Measurements from ENCODE around the gene ZNF668.
A peak's percentile ranks its signal among the peaks of the same experiment; 100 is the strongest.

Gene ZNF668

DNA sequence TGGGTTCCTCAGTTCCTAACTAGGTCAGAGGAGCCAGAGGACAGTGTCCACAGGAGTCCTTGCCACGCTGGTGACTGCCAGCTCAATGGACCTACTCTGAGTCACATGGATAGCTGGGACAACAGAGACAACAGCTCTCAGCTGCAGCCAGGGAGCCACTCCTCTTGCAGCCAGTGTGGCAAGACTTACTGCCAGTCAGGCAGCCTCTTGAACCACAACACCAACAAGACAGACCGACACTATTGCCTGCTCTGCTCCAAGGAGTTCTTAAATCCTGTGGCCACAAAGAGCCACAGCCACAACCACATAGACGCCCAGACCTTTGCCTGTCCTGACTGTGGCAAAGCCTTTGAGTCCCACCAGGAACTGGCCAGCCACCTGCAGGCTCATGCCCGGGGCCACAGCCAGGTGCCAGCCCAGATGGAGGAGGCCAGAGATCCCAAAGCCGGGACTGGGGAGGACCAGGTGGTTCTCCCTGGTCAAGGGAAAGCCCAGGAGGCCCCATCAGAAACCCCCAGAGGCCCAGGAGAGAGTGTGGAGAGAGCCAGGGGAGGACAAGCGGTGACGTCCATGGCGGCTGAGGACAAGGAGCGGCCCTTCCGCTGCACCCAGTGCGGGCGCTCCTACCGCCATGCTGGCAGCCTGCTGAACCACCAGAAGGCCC lies 6.8 kb upstream of the ZNF668 start:
- no peak for DNase-seq

DNA sequence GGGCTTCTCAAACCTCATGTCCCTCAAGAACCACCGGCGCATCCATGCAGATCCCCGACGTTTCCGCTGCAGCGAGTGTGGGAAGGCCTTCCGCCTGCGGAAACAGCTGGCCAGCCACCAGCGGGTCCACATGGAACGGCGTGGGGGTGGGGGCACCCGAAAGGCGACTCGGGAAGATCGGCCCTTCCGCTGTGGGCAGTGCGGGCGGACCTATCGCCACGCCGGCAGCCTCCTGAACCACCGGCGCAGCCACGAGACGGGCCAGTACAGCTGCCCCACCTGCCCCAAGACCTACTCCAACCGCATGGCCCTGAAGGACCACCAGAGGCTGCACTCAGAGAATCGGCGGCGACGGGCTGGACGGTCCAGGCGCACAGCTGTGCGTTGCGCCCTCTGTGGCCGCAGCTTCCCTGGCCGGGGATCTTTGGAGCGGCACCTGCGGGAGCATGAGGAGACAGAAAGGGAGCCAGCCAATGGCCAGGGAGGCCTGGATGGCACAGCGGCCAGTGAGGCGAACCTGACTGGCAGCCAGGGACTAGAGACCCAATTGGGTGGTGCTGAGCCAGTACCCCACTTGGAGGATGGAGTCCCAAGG lies 6.1 kb upstream of the ZNF668 start:
- no peak for DNase-seq

DNA sequence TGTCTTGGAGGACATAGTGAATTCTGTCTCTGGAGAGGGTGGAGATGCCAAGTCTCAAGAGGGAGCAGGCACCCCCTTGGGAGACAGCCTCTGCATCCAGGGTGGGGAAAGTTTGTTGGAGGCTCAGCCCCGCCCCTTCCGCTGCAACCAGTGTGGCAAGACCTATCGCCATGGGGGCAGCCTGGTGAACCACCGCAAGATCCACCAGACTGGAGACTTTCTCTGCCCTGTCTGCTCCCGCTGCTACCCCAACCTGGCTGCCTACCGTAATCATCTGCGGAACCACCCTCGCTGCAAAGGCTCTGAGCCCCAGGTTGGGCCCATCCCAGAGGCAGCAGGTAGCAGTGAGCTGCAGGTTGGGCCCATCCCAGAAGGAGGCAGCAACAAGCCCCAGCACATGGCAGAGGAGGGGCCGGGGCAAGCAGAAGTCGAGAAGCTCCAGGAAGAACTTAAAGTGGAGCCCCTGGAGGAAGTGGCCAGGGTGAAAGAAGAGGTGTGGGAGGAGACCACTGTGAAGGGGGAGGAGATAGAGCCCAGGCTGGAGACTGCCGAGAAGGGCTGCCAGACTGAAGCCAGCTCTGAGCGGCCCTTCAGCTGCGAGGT lies 5.4 kb upstream of the ZNF668 start:
- DNase-seq, result no peak

DNA sequence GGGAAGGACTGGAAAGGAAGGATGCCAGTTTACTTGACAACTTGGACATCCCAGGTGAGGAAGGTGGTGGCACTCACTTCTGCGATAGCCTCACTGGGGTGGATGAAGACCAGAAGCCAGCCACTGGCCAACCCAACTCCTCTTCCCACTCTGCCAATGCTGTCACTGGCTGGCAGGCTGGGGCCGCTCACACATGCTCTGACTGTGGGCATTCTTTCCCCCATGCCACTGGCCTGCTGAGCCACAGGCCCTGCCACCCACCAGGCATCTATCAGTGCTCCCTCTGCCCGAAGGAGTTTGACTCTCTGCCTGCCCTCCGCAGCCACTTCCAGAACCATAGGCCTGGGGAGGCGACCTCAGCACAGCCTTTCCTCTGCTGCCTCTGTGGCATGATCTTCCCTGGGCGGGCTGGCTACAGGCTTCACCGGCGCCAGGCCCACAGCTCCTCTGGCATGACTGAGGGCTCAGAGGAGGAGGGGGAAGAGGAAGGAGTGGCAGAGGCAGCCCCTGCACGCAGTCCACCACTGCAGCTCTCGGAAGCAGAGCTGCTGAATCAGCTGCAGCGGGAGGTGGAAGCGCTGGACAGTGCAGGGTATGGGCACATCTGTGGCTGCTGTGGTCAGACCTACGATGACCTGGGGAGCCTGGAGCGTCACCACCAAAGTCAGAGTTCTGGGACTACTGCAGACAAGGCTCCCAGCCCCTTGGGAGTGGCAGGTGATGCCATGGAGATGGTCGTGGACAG lies 4.7 kb upstream of the ZNF668 start:
- no peak for DNase-seq

DNA sequence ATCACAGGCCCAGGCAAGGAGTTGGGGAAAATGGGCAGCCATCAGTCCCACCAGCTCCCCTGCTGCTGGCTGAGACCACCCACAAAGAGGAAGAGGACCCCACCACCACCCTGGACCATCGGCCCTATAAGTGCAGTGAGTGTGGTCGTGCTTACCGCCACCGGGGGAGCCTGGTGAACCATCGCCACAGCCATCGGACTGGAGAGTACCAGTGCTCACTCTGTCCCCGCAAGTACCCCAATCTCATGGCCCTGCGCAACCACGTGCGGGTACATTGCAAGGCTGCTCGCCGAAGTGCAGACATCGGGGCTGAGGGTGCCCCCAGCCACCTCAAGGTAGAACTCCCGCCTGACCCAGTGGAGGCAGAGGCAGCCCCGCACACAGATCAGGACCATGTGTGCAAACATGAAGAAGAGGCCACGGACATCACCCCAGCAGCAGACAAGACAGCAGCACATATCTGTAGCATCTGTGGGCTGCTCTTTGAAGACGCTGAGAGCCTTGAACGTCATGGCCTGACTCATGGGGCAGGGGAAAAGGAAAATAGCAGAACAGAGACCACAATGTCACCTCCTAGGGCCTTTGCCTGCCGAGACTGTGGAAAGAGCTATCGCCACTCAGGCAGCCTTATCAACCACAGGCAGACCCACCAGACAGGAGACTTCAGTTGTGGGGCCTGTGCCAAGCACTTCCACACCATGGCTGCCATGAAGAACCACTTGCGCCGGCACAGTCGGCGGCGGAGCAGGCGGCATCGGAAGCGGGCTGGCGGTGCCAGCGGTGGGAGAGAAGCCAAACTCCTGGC lies 3.8 kb upstream of the ZNF668 start:
- DNase-seq, result no peak

DNA sequence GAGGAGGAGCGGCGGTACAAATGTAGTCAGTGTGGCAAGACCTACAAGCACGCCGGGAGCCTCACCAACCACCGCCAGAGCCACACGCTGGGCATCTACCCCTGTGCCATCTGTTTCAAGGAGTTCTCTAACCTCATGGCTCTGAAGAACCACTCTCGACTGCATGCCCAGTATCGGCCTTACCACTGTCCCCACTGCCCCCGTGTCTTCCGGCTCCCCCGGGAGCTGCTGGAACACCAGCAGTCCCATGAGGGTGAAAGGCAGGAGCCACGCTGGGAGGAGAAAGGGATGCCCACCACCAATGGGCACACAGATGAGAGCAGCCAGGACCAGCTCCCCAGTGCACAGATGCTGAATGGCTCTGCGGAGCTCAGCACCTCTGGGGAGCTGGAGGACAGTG lies 3.0 kb upstream of the ZNF668 start:
- DNase-seq, result no peak

DNA sequence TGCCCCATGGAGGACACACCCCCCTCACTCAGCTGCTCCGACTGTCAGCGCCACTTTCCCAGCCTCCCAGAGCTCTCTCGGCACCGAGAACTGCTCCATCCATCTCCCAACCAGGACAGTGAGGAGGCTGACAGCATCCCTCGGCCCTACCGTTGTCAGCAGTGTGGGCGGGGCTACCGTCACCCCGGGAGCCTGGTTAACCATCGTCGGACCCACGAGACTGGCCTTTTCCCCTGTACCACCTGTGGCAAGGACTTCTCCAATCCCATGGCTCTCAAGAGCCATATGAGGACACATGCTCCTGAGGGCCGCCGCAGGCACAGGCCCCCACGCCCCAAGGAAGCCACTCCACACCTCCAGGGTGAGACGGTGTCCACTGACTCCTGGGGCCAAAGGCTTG lies 2.3 kb upstream of the ZNF668 start:
- no peak for DNase-seq

DNA sequence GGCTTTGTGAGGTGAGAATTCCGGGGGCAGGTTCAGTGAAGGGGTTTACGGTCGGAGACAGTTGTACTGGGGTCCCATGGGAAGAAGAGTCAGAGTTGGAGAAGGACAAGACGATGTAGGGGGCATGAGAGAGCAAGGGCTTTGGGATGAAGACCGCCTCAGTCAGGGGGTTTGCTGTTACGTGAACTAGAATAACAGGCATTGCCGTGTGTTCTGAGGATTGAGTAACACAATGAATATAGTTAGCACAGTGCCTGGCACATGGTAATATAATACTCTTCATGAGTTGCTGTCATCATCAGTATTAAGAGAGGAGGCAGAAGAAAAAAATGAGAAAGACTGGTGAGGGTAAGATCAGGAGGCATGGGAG lies 759 bp upstream of the ZNF668 start:
- no peak for DNase-seq

DNA sequence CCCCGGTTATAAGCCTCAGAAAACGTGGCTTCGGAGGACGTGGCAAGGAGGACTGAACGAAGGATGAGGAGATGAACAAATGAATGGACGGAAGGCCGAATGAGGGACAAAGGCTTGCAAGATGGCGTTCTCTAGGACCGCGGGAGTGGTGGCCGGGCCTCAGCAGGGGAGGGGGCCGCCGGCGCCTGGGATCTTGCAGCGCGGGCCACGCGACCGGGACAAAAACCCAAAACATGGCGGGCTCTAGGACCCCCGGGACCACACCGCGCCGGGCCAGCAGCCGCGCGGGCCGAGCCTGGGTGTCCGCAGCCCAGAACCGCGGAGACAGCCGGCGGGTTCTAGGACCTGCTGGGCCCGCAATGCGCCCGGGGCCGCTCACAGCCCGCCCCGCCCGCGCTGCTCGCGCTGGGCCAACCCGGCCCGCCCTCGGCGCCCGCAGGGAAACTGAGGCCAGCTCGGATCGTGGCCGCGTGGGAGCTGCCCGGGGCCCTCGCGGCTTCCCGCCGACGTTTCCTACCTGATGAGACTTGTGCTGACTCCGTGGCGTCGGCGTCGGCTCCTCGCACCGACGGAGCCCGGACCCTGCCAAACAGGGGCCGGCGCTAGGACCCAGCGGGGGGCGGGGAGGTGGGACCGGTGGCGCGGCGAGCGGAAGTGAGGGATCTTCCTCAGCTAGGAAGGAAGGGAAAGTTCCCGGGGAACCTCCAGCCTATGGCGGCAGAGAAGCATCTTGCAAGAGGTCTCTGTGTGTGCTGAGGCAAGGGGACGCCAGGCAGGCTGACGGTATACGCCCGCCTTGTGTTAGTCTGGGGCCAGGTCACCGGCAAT lies 684 bp downstream of the ZNF668 start:
- DNase-seq, result peak; percentile 54 to 57

DNA sequence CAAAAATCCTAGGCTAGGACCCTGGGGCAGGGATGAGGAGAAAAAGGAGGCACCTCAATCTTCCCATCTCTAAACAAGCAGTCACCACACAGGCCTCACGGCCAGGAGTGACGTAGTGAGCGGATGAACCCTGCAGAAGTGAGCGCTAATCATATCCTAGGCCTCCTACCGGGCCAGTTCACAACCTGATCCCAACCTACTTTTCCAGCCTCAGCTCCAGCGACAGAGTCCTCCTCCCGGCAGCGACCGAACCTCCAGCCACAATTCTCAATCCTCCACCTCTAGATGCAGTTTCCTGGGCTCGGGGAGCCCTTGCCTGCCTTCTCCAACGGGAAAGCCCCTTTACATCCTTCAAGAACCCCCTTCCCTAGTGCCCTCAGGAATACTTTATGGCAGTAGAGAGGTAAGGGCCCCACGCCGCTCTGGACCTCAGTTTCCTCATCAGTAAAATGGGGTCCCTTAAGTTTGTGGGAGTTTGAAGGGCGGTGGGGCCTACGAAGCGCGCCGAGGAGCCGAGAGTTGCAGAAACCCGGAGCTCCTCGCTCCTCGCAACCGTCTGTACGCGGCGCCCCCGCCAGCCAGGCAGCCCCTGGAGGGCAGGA lies 1.4 kb downstream of the ZNF668 start:
- no peak for DNase-seq

DNA sequence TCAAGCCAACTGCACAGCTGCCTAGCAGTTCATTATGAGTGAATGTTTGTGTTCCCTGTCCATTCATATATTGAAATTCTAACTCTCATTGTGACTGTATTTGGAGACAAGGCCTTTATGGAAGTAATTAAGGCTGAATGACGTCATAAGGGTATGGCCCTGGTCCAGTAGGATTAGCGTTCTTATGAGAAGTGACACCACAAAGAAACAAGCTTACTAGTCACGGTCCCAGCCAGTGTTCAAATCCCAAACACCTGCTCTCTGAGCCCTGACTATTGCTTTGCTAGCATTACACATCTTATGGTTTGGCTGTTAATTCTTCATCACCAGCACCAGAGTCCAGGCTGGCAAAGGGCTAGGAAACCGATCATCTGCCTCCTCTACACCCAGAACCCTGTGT lies 2.2 kb downstream of the ZNF668 start:
- DNase-seq, result no peak

DNA sequence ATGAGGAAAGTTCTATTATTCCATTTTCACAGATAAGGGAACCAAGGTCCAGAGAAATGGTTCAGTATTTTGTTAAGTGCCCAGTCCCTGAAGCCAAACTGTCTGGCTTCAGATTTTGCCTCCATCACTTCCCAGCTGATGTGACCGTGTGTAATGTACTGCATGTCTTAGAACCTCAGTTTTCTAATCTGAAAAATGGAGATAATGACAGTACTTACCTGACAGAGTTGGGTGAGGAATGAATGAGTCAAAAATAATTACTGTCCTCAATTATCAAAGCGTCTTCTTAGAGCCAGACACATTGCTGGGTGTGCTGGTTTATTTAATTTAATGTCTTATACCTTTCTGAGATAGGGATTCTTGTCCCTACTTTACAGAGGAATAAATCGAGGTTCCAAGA lies 6.7 kb downstream of the ZNF668 start:
- DNase-seq, result no peak

DNA sequence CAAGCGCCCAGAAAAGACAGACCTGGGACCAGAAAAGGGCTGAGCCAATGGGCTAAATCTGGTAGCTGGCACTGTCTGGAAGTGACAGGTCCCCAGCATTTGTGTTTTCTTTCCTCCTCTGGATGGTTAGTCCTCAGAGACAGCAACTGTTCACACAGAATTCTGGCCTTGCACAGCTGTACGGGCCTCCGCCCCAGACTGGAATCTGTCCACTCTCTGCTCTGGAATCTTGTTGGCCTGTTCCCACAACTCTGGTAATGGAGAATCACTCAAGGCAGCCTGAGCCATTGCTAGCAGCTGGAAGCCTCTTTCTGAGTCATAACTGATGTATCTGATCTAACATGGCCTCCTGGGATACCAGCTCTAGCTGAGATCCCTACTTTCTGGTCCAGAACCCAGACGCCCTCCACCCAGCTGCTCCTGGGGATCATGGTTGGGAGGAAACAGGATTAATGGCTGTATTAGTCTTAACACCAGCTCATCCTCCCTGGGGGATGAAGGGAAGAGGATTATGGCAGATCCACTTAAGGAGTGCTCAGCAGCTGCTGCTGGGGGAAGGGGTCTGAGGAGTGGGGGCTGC lies 9.1 kb downstream of the ZNF668 start:
- DNase-seq, result no peak

DNA sequence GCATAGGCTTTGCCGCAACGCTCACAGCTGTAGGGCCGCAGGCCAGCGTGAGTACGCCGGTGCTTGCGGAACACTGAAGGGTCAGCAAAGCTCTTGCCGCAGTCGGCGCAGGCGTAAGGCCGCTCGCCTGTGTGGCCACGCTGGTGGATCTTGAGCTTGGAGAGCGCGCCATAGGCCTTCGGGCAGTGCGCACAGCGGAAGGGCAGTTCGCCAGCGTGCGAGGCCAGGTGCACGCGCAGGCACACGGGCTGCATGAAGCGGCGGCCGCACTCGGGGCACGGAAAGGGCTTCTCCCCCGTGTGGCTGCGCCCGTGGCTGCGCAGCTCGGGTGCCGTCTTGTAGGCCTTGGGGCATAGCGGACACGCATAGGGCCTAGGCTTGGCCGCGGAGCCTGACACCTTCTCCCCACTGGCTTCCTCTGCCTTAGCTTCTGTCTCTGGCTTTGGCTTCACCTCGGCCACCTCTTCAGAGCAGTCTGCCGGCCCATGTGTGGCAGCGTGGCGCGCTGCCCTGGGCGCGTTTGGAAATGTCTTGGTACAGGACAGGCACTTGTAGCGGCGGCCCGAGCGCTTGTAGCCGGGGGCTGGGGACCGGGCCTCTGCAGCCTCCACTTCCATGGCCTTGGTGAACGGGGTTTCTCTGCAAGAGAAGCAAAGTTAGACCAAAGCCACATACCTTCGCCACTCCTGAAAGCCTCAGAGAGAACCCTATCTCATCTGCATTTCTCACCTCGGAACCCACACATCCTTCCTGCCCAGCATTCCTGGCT lies 10.0 kb downstream of the ZNF668 start:
- no peak for DNase-seq

DNA sequence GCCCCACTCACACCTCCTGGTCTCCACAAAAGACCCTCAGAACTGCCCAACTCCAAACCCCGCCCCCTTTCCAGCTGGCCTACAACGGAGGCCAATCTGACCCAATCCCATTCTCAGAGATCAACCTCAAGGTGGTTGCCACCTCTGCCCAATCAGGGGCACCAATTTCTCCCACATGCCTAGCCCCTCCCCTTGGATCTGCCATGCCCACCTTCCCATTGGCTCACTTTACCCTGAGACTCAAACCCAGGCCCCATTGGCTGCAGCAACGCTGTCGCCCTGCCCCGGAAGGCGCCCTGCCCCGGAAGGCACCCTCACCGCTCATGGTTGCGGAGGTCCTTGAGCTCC lies 10.6 kb downstream of the ZNF668 start:
- no peak for DNase-seq

DNA sequence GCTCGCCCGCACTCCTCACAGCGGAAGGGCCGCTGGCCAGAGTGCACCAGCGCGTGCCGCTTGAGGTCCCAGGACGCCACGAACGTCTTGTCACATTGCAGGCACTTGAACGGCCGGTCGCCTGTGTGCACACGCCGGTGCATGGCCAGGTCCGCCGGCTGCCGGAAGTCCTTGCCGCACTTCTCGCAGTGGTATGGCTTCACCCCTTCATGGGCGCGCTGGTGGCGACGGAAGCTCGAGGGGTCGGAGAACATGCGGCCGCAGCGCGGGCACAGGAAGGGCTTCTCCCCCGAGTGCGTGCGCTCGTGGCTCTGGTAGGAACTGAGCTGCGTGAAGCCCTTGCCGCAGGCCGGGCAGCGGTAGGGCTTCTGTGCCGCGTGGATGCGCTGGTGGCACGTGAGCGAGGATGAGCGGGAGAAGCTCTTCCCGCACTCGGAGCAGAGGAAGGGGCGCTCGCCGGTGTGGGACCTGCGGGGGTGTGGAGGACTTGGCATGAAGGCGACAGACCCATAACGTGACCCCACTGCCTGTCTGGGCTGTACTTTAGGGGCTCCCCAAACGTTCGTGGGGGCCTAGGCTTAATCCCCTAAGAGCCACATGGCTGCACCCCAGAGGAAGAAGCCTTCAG lies 12.1 kb downstream of the ZNF668 start:
- DNase-seq, result no peak

DNA sequence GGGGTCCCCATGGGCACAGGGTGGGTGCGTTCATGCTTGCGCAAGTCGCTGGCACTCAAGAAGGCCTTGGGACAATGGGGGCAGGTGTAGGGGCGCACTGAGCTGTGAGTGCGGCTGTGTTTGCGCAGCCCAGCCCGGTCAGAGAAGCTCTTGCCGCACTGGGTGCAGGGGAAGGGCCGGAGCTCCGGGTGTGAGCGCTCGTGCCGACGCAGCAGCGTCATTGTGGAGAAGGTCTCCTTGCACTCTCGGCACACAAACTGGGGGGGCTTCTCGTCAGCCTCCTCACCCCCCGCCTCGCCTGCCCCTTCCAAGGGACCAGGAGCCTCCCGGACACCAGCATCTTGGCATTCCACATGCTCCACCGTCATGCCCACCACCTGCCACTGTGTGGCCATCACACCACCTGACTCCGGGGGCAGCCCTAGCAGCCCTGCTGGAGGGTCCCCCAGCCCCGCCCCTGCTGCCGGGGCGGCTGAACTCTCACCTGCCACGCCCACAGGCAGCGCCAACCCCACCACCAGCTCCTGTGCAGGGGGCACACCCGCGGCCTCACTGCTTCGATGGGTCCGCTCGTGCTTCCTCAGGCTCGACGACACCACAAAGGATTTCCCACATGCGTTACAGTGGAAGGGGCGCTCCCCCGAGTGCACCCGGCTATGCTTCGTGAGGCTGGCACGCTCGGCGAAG lies 12.8 kb downstream of the ZNF668 start:
- no peak for DNase-seq

DNA sequence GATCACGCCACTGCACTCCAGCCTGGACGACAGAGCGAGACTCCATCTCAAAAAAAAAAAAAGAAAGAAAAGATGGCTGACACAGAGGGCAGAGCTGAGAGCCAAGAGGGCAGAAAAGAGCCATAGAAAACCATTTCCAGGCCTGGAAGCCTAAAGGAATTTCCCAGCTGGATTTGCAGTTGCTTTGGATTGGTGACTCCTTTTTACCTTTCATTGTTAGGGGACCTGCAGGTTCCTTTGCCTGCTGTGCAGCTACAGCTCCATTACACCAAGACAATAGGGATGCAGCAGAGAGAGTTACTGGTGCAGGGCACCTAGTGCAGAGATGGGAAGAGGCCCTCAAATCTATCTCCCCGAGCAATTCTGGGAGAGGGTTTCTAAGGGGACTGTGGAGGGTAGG lies 18.4 kb downstream of the ZNF668 start:
- no peak for DNase-seq

DNA sequence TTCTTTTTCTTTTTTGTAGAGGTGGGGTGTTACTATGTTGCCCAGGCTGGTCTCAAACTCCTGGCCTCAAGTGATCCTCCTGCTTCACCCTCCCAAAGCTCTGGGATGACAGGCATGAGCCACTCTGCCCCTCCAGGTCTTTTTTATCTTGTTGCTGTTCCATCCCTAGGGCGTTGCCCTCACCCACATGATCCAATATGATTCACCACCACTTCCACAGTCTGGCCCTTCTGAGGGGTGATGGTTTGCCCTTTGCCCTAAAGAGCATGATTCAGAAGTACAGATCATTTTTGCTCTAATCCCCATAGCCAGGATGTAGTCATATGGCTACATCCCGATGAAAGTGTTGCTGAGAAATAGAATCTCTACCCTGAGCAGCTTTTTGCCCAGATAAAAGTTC lies 21.9 kb downstream of the ZNF668 start:
- no peak for DNase-seq

Data from NCI-H187 (cell line).